Stimulated activated CD4-positive, alpha-beta T cell treated with anti-CD3 and anti-CD28 coated beads, Interleukin-15, amount 100 ng/mL, for 1 hour (primary cell): ENCODE measurements around the gene DST.

Source experiments
- DNase-seq, 2 donors: peaks; one replicate each; pipeline ENCODE4 v3.0.0-alpha.2; 2020; ENCODE audit warnings: low read depth in 1 of 2, low spot score in 1 of 2

DST gene

DNA sequence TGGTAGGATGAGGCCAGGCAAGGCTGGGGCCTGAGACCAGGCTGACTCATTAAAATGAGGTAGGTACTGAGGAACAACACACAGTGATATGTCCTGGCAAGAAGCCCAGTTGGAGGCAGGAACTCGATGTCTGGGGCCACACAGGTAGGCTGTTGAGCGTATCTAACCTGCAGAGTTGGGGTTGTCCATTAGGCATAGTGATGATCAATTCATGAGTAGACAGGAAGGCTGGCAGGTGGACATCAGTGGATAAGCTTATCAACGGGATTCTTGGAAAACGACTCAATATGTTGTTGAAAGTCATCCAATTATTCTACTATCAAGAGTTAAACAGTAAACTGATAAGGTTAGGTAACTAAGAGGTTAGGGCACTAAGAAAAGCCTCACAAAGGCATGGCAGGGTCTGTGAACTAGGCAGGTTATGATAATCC is 202.1 kb downstream of the DST start:
- no peak for DNase-seq

DNA sequence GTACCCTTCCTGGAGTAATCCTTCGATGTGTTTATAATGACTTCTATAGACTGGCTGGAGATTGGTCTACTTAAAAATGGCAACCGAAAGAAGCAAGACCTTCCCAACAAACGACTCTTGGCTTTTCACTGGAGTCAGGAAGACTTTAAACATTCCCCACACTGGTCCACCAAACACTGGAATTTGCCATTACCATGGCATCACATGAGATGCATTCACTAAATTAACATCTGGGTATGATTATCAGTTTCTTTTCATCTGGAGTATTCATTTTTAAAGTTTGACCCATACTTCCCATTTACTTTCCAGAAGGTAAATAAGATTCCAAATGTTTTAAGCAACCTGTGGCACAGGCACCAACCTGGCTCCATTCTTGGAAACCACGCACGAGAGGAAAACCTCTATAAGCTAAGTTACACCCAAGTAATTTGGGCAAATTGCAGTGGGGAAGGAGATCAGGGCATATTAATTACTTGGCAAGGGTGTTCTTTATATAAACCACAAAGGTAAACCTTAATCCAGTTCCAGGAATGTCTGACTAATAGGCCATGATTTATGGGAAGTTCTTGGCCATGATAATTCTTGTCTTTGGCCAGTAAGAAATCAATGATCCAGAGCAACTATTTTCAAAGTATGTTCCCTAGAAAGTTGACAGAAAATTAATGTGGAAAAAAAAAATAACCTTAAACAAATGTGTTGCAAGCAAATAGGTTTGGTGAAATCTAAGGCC is 205.4 kb downstream of the DST start:
- no peak for DNase-seq

DNA sequence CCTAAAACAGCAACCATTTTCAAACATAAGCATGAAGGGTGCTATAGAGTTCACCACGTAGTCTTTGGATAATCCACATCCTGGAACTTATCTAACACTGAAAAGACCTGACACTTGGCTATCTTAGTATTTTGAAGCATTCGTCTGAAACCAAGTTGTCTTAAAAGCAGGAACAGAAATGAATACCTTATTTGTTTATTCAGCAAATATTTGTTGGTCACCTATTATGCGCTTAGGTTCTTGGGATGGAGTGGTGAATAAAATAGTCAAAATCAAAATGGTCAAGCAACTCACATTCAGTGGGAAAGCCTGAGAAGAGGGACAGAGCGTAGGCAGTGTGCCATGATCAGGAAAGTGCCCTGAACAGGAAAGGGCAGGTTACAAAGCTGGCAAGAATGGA is 206.9 kb downstream of the DST start:
- DNase-seq: no peak

DNA sequence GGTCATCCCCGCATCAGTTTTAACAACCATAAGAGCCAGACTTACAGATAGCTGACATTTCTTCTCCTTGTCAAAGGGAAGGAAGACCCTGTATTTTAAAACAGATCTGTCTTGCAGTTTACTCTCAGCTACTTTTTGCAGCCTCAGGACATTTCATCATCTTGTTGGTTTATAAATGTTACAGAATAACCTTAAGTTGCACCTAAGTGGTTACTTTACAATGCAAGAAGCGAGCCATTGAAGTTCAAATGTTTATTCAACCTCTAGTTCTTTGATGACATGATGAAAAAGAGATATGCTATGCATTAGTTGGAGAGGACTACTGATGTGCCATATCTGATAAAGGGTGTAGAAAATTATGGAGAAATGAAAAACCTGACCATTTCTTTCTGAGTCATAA is 207.4 kb downstream of the DST start:
- DNase-seq: no peak

DNA sequence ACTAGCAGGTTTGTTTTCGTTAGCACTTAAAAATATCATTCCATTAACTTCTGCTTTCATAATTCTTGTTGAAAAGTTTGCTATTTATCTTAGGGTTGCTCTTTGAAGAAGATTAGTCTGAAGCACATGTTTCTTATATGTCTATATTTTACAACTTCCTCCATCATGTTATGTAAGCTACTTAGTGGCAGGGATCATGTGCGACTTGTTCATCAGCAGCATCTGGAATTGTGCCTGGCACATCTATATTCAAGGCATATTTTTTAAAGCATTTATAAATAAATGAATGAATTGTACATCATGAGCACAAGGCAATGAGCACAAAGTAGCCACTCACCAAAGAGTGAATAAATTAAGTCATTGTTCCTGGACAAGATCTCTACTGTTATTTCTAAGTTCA is 208.1 kb downstream of the DST start:
- DNase-seq: no peak

DNA sequence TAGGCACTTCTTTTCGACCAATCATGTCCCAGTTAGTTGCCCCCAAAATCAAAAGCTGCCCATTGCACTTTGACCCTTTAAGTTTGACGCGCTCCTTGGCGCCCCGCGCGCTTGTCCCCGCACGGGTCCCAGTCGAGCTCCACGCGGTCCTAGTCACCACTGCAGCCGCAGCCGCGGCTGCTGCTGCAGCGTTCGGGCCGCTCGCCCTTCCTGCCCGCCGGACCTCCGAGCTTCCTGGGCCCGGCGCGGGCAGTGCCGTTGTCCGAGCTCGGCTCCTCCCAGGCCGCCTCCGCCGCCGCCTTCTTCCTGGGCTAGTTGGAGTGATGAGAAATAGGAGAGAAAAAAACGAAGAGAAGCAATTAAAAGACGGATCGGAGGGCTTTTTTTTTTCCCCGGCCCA is 209.6 kb downstream of the DST start:
- DNase-seq: no peak

DNA sequence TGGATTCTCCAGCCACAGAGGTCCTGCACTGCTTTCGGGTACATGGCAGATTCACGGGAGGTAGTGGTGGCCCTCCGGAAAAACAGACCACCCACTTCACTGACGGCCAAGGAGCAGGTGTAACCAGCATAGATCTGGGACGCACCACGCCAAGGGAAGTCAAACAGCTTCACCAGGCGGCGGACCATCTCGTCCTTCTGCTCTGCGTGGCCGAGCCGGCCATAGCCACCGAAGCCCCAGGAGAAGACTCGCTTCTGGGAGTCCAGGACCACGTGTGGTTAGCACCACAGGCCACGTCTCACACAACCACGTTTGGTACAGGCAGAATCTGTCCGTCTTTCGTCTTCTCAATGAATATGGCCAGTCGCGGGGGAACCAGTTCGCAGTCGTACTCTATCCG is 210.5 kb downstream of the DST start:
- DNase-seq: no peak

DNA sequence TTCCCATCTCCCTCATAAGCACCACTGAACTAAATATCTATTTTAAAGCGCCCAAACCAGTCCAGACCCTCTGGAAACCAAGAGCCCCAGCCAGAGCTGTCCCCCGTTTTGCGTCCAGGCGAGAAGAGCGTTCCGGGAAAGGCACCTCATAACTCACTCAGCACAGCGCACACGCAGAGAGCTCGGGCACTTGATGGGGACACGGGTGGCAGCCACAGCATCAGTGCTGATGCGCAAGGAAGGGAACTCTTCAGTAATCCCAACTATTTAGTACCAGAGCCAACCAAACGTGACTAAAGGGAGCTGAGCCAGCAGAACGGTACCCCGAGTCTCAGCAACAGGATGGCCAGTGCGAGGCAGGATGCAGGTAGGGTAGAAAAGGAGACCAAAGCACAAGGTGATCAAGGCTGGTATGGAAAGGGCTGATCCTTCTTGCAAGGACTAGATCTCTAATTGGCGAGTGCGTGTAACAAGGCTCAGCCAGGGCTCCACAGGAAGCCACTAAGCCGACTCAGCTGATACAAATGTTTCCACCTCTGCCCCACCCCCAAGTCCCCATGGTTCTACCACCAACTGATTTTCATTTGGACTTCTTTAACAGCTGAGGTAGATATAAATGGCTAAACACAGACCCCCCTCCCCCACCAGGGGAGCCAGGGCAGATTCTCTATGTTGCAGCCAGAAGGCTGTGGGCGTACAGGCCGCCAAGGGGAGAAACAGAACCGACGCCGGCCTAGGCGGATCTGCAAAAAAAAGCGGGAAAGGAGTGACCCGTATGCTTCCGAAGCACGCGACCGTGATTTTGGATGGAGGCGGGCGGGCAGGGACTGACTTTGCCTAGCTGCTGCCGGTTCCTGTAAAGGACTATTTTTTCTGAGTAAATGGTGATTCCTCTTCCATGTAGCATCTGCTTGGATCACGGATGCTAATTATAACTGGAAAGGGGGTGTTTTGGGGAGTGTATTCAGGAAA is 211.8 kb downstream of the DST start:
- DNase-seq: no peak

DNA sequence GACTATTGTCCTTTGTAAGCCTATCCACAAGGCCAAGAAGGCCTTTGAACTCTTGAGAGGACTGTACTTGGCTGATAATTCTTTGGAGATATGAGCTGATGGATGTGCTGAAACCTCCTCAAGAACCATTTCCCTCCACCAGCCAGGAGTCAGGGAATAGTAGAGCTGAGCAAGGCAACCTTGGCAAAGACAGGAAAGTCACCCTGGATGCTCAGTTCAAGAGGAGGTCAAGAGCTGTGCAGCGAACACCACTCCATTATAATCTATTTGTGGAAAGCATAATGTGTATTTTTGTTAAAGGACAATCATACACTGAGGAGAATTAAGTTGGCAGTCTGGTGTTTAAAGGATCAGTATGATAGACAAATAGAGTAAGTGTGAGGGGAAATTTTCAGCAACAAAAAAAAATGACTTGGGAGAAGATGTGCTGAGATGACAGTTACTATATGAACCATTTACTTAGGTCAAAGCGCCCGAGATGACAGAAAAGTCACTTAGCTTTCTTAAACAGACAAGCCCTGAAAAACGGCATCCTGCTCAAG is 218.1 kb downstream of the DST start:
- no peak for DNase-seq

DNA sequence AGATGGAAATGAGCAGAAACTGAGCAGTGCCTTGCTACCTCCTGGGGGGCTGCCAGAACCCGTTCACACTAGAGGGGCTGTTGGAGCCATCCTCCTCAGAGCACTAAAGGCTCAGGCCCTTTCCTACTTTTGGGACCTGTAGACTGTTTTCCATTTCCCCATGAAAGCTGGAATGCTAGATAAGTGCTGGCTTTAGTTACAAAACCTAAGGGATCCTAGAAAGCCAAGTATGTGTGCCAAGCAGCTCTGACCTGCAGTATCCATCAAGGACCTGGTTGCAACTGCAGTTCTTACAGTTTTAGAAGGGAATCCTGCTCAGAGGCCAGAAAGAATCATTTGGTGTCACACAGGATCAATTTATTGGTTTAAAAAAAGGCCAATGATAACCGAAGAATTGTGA is 218.6 kb downstream of the DST start:
- no peak for DNase-seq

DNA sequence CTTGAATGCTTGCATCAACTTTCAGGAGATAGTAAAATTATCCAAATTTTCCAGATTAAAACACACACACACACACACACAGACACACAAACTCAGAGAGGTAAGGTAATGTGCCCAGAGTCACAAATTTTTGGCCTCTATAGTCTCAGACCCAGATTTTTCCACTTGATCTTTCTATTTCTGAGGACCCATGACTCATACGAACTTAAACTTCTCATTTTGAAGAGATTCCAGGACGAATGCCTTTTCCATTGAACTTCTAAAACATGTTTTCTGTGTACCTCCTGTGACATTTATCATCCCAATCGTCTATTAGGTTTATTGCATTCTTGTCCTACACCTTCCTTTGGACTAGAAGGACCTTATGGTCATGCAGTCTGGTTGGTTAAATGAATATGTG is 222.4 kb downstream of the DST start:
- no peak for DNase-seq

DNA sequence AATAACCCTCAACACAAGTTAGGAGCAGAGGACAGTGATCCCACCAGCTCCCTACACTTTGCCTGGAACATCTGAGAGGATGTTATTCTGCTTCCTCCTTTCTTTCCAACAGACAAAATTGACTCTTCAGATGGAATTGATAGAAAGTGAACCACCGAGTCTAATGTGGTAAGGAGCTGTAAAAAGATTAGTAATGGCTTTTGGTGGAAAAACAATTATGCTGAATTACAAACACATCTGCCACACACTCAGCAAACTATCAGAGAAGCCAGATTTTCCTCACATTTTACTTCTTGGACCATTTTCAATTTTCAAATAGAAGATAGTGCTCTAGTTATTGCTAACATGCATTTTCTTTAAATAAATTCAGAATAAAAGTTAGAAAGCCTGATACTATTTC is 223.5 kb downstream of the DST start:
- no peak for DNase-seq

DNA sequence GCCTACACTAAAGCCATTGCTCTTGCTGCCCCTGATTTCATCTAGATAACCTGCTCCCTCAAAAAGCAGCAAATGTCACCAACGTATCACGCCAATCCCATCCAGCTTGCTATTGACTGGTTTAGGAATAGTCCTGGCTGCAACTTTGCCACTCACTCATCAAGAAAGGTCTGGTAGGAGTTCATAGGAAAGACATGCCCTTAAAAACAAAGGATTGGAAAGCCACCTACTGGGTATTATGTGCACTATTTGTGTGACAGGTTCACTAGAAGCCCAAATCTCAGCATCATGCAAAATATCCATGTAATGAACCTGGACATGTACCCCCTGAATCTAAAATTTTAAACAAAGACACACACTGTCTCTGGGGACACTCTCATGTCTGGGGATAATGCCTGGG is 224.9 kb downstream of the DST start:
- DNase-seq: no peak

DNA sequence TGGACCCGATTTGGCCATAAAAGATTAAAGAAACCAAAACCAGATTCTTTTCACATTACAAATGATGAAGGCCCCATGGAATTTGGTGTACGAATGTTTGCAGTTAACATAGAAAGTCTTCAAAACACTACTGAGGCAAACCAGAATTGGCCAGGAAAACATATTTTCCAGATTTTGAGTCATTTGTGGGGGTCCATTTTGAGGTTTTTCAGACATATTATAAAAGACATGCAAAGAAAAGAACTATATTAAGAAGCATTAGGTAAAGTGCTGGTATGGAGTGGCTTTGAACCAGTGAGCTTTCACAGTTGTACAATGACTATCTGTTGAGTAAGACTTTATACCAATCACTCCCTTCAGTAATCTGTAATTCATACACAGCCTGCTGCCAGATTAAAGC is 226.4 kb downstream of the DST start:
- no peak for DNase-seq

DNA sequence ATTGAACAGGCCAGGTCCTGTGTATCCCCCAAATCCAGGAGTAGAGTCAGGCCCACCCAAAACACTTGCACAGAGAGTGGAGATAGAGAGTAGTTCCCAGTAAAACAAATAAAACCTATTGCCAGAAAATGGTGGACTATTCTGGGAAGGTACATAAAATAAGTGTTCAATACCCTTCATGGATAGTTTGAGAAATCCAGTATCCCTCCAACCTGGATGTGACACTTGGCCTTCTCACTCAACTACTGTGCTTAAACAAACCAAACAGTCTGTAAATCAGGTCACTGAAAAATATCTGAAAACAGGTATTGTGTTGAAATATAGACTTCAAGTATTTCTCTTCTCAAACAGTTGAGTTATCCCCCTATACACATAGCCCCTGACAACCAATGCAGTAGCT is 233.7 kb downstream of the DST start:
- DNase-seq: no peak
